Measurements from ENCODE around the gene GALNT13.

GALNT13 gene

DNA sequence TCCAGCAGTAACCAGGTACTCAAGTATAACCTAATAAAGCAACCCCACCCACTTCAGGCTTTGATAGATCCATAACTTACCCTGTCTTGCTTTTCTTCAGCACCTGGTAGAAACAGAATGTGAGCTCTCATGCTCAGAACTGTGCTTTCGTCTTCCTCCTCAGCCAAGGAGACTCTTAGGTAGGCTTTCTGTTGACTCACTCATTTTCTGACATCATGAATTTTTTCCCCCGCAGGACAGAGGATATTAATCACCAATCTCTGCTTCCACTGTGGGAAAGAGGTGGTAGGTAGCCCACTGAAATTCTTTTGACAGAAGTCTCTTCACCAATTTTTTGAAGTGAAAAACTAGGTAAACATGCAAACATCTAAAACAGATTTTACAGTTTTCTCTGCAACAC lies 585.6 kb downstream of the GALNT13 start:
- H2AFZ ChIP-seq (ENCODE audit: low read depth, low read length): no peak overlapping the region
- no peak for TF ChIP-seq EZH2phosphoT487 (IDR thresholded peaks at IDR 0.05; ENCODE audit: low read depth)
- TF ChIP-seq, protein P1, sequence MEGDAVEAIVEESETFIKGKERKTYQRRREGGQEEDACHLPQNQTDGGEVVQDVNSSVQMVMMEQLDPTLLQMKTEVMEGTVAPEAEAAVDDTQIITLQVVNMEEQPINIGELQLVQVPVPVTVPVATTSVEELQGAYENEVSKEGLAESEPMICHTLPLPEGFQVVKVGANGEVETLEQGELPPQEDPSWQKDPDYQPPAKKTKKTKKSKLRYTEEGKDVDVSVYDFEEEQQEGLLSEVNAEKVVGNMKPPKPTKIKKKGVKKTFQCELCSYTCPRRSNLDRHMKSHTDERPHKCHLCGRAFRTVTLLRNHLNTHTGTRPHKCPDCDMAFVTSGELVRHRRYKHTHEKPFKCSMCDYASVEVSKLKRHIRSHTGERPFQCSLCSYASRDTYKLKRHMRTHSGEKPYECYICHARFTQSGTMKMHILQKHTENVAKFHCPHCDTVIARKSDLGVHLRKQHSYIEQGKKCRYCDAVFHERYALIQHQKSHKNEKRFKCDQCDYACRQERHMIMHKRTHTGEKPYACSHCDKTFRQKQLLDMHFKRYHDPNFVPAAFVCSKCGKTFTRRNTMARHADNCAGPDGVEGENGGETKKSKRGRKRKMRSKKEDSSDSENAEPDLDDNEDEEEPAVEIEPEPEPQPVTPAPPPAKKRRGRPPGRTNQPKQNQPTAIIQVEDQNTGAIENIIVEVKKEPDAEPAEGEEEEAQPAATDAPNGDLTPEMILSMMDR (IDR thresholded peaks at IDR 0.05; ENCODE audit: low read depth, low read length): no peak
- peaks cover 9% of the 10 kb centered on the region for H3K4me1 ChIP-seq (ENCODE audit: low read length)
- H3K4me3 ChIP-seq (ENCODE audit: low read length): no peak overlapping the region
- no peak overlapping the region for H3K27ac ChIP-seq (ENCODE audit: low read length)
- no peaks in the 10 kb centered on the region for H4K20me1 ChIP-seq (ENCODE audit: insufficient read depth, low read length)
- H3K36me3 ChIP-seq (replicated peaks; ENCODE audit: low read depth, low read length): no peaks in the 10 kb centered on the region
- H3K79me2 ChIP-seq (ENCODE audit: low read length): no peaks in the 10 kb centered on the region
- no peak overlapping the region for H3K9ac ChIP-seq (ENCODE audit: low read length)
- no peaks in the 10 kb centered on the region for H3K9me3 ChIP-seq (ENCODE audit: insufficient read depth, low read length)
- H3K4me2 ChIP-seq (ENCODE audit: low read length): no peak overlapping the region
- no peaks in the 10 kb centered on the region for H3K27me3 ChIP-seq (ENCODE audit: low read depth, low read length)

DNA sequence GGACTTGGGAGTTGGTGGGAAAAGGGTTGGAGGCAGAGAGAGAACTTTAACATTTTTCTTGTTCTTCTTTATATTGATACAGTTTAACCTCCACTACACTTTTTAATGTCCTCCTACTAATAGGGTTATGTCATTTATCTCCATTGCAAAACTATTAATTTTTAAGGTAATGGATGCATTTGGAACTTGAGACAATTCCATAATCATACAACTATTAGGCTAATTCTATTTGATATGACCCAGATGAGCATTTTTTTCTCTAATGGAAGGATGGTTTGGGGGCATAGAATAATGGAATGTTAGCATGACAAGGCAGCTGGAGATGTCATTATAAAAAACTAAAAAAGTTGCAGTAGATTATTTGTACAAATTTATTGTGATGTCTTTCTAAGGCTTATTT lies 587.6 kb downstream of the GALNT13 start:
- H3K4me2 ChIP-seq (ENCODE audit: low read length): no peak overlapping the region
- no peaks in the 10 kb centered on the region for H3K36me3 ChIP-seq (replicated peaks; ENCODE audit: low read depth, low read length)
- H3K27ac ChIP-seq (ENCODE audit: low read length): no peak overlapping the region
- no peaks in the 10 kb centered on the region for H3K27me3 ChIP-seq (ENCODE audit: low read depth, low read length)
- H3K79me2 ChIP-seq (ENCODE audit: low read length): no peaks in the 10 kb centered on the region
- H3K9ac ChIP-seq (ENCODE audit: low read length): no peak overlapping the region
- no peak for TF ChIP-seq EZH2phosphoT487 (IDR thresholded peaks at IDR 0.05; ENCODE audit: low read depth)
- TF ChIP-seq, protein P1 (IDR thresholded peaks at IDR 0.05; ENCODE audit: low read depth, low read length): no peak
- H3K4me1 ChIP-seq (ENCODE audit: low read length): no peaks in the 10 kb centered on the region
- H2AFZ ChIP-seq (ENCODE audit: low read depth, low read length): no peak overlapping the region
- no peaks in the 10 kb centered on the region for H4K20me1 ChIP-seq (ENCODE audit: insufficient read depth, low read length)
- no peaks in the 10 kb centered on the region for H3K9me3 ChIP-seq (ENCODE audit: insufficient read depth, low read length)
- no peak overlapping the region for H3K4me3 ChIP-seq (ENCODE audit: low read length)

DNA sequence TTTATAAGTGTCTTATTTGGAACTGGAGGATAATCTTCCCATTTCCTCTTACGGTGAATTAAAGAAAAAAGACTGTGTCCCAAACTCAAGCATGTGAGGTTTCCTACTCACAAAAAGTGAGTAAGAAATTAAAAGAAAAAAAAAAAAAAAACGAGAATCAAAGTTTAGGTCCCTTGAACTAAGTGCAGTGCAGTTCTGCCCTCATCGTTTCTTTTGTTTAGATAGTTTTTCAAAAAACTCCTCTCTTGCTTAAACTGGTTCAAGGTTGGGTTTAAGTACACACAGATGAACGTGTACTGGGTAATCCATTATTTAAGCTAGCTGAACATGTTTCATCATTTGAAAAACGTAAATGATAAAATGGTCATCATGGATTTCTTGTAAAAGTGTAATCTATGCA lies 590.9 kb downstream of the GALNT13 start:
- Histone ChIP-seq H3K27ac (ENCODE audit: low read length) (no peak overlapping the region), H3K4me3 (ENCODE audit: low read length) (no peak overlapping the region), H4K20me1 (ENCODE audit: insufficient read depth, low read length) (no peaks in the 10 kb centered on the region), H2AFZ (ENCODE audit: low read depth, low read length) (no peak overlapping the region), H3K36me3 (replicated peaks; ENCODE audit: low read depth, low read length) (no peaks in the 10 kb centered on the region), H3K9ac (ENCODE audit: low read length) (no peak overlapping the region), H3K27me3 (ENCODE audit: low read depth, low read length) (no peaks in the 10 kb centered on the region), H3K4me1 (ENCODE audit: low read length) (no peaks in the 10 kb centered on the region), H3K79me2 (ENCODE audit: low read length) (no peaks in the 10 kb centered on the region), H3K9me3 (ENCODE audit: insufficient read depth, low read length) (no peaks in the 10 kb centered on the region), H3K4me2 (ENCODE audit: low read length) (no peak overlapping the region)
- no peak for TF ChIP-seq EZH2phosphoT487 (IDR thresholded peaks at IDR 0.05; ENCODE audit: low read depth)
- TF ChIP-seq, protein P1 (IDR thresholded peaks at IDR 0.05; ENCODE audit: low read depth, low read length): no peak

DNA sequence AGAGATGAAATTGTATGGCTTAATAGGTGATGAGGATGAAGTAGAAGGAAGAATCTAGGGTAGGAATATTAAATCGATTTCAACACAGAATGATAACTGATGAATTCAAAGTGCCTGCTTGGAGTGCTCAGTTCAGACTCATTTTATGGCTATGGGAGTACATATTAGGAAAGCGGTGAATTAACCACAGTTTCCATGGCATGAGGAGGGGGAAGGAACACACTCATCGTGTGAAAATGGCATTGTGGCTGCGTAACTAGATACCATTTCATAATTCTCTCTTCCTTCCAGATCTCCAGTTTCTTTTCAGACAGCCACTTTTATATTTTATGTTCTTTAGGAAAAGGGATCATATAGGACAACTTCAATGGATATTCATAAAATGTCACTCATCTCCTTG lies 594.5 kb downstream of the GALNT13 start:
- Histone ChIP-seq H3K27ac (ENCODE audit: low read length) (no peak overlapping the region), H3K4me2 (ENCODE audit: low read length) (no peak overlapping the region), H3K9me3 (ENCODE audit: insufficient read depth, low read length) (no peaks in the 10 kb centered on the region), H3K36me3 (replicated peaks; ENCODE audit: low read depth, low read length) (no peaks in the 10 kb centered on the region), H3K27me3 (ENCODE audit: low read depth, low read length) (no peaks in the 10 kb centered on the region), H3K4me1 (ENCODE audit: low read length) (no peaks in the 10 kb centered on the region), H2AFZ (ENCODE audit: low read depth, low read length) (no peak overlapping the region), H3K4me3 (ENCODE audit: low read length) (no peak overlapping the region), H4K20me1 (ENCODE audit: insufficient read depth, low read length) (no peaks in the 10 kb centered on the region), H3K9ac (ENCODE audit: low read length) (no peak overlapping the region), H3K79me2 (ENCODE audit: low read length) (no peaks in the 10 kb centered on the region)
- TF ChIP-seq, protein P1 (IDR thresholded peaks at IDR 0.05; ENCODE audit: low read depth, low read length): no peak
- no peak for TF ChIP-seq EZH2phosphoT487 (IDR thresholded peaks at IDR 0.05; ENCODE audit: low read depth)

All from OCI-LY3 (cell line).